GM12891 (cell line): ENCODE data around the gene ISLR2.

ENCODE experiments used
- PAX5 ChIP-seq: IDR thresholded peaks from 2 replicates; pipeline ENCODE4 v1.6.1; 2011; ENCODE audit warnings: low read length, moderate library complexity, mild to moderate bottlenecking; ENCODE audit not compliant: insufficient read depth, severe bottlenecking
- POLR2A ChIP-seq: IDR thresholded peaks from 2 replicates; pipeline ENCODE4 v1.6.1; 2011; ENCODE audit warnings: low read depth, low read length, control low read depth
- POLR2AphosphoS5 ChIP-seq: IDR thresholded peaks from 2 replicates; pipeline ENCODE4 v1.6.1; 2011; ENCODE audit warnings: low read depth, low read length, control low read depth
- POU2F2 ChIP-seq: IDR thresholded peaks from 2 replicates; pipeline ENCODE4 v1.6.1; 2011; ENCODE audit warnings: low read depth, mild to moderate bottlenecking, control low read depth, low read length, moderate library complexity
- SPI1 ChIP-seq: IDR thresholded peaks from 2 replicates; pipeline ENCODE4 v1.6.1; 2011; ENCODE audit warnings: low read depth, low read length, control low read depth
- TAF1 ChIP-seq: IDR thresholded peaks from 2 replicates; pipeline ENCODE4 v1.6.1; 2011; ENCODE audit warnings: low read depth, low read length, control low read depth

GRCh38 chr15:74132681-74133651 lies 2.6 kb downstream of the ISLR2 start:
- TF ChIP-seq POLR2A (no peak), POLR2AphosphoS5 (no peak), TAF1 (no peak), SPI1 (no peak), PAX5 (no peak), POU2F2 (no peak)
